Tibial nerve (tissue), 4 donors: ENCODE measurements around the gene FXYD1. TPM values are rescaled to one million over a fixed set of nuclear protein-coding genes. Genes with fewer than 3 reads are reported as not detected.
"Not testable (repeated sequence)": the region's sequence is repeated elsewhere in the genome, so short reads cannot be mapped to it uniquely, and the experiment has no call there.

Experiments used
- DNase-seq, 2 donors: peaks; one replicate each; pipeline ENCODE4 v3.0.0-alpha.2; 2019; ENCODE audit warnings: low spot score in 2 of 2
- H3K27ac ChIP-seq, 4 donors: fragments of 200-600 bp; sonication (generic) in 3 of 4; one replicate each; pipeline ENCODE4 v1.5.1; 2017 to 2019; ENCODE audit warnings: mild to moderate bottlenecking in 1 of 4
- H3K27me3 ChIP-seq, 2 donors: fragments of 200-600 bp; sonication (generic) in 1 of 2; one replicate each; pipeline versions ENCODE4 v1.5.1 to v1.6.0; 2017 to 2019
- H3K36me3 ChIP-seq, 3 donors: fragments of 200-600 bp; sonication (generic); one replicate each; pipeline ENCODE4 v1.5.1; 2018 to 2019
- H3K4me1 ChIP-seq, 4 donors: fragments of 200-600 bp; sonication (generic) in 3 of 4; one replicate each; pipeline ENCODE4 v1.5.1; 2017 to 2019
- H3K4me3 ChIP-seq, 4 donors: fragments of 200-600 bp; sonication (generic) in 3 of 4; one replicate each; pipeline ENCODE4 v1.5.1; 2017 to 2019; ENCODE audit warnings: mild to moderate bottlenecking in 1 of 4, moderate library complexity in 1 of 4
- H3K9me3 ChIP-seq, 4 donors: fragments of 200-600 bp; sonication (generic) in 3 of 4; one replicate each; pipeline ENCODE4 v1.5.1; 2017 to 2019
- CTCF ChIP-seq, 5 experiments: fragments of 200-600 bp in 3 of 5; fragments of 450-650 bp in 2 of 5; sonication (generic) in 3 of 5; IDR thresholded peaks; one replicate each; pipeline ENCODE4 v1.5.1; 2016 to 2019; ENCODE audit warnings: antibody characterized with exemption in 5 of 5, mild to moderate bottlenecking in 3 of 5, moderate library complexity in 2 of 5
- EP300 ChIP-seq, 2 donors: sonication (generic); formaldehyde crosslinking; IDR thresholded peaks; one replicate each; pipeline ENCODE4 v1.6.1; 2017; ENCODE audit warnings: antibody characterized with exemption in 2 of 2, mild to moderate bottlenecking in 1 of 2
- POLR2A ChIP-seq, 2 donors: fragments of 450-650 bp; IDR thresholded peaks; one replicate each; pipeline ENCODE4 v1.6.1; 2017; ENCODE audit warnings: antibody characterized with exemption in 2 of 2, mild to moderate bottlenecking in 2 of 2, moderate library complexity in 2 of 2
- WGBS, 2 donors: methylation state at CpG; one replicate each; pipeline ENCODE4 v1.1.5; 2018; 5-methylcytosine and 5-hydroxymethylcytosine counted together
- total RNA-seq, 4 donors: library from RNA; depleted of rRNA; stranded (reverse); fragments of >200 nt; gene quantifications; one replicate each; pipeline ENCODE4 v1.1.0, GENCODE V29; 2016

The FXYD1 gene
- total RNA-seq, 4 donors from 2014 or later: 72.9 to 193 (median 84.9) TPM

DNA sequence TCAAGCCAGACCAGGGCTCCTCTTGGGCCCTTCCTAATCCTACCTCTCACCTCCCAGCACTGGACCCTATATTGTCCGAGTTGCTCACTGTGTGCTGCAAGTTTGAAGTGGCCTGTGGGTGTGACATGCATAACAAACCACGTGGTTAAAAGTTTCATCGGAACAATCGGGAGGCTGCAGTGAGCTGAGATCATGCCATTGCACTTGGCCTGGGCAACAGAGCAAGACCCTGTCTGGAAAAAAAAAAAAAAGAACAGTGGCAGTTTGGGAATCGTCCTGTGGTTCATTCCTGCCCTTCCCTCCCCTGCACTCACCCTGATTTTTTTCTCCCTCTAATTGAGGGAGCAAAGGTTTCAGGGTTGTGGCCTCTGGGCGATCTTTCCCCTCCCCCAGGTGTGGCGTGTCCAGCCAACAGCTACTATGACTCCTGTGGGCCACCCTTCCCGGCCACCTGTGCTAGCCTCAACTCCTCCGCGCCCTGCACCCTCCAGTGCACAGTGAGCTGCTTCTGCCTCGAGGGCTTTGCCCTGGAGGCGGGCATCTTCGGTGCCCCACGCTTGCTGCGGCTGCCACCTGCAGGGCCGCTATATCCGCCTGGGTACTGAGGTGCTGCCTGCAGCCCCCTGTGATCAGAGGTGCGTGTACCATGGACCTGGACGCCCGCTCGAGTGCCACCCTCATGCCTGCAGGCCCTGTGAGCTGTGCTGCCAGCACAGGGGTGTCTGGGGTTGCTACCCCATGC lies 39.3 kb upstream of the FXYD1 start:
- peaks cover 0 to 9% (median 0%) of the 10 kb centered on the region in 4 donors for H3K4me1 ChIP-seq
- 79 to 83% methylated on average over 18 to 21 of the region's 21 CpGs for WGBS, 2 donors
- H3K36me3 ChIP-seq: no peaks in the 10 kb centered on the region
- peak overlapping the region in 2 of 4 donors; percentile 40 to 55 for H3K27ac ChIP-seq
- TF ChIP-seq POLR2A (IDR thresholded peaks at IDR 0.05) (no peak), CTCF (IDR thresholded peaks at IDR 0.05) (no peak), EP300 (IDR thresholded peaks at IDR 0.05) (no peak)
- no peaks in the 10 kb centered on the region for H3K27me3 ChIP-seq
- H3K4me3 ChIP-seq: no peak overlapping the region
- DNase-seq: no peak
- H3K9me3 ChIP-seq: no peaks in the 10 kb centered on the region

- WGBS, 2 donors: 90 to 97% methylated on average over 11 of the region's 13 CpGs
- no peak for TF ChIP-seq CTCF (IDR thresholded peaks at IDR 0.05)
- no peak for TF ChIP-seq POLR2A (IDR thresholded peaks at IDR 0.05)
- TF ChIP-seq EP300 (IDR thresholded peaks at IDR 0.05): no peak
These were observed 38.7 kb upstream of the FXYD1 start for GRCh38 chr19:35099897-35100275.

GRCh38 chr19:35100588-35101533 lies 37.8 kb upstream of the FXYD1 start:
- Histone ChIP-seq H3K36me3 (no peaks in the 10 kb centered on the region), H3K27me3 (no peaks in the 10 kb centered on the region), H3K27ac (peak overlapping the region in 3 of 4 donors; percentile 40 to 52 (median 40)), H3K4me3 (no peak overlapping the region), H3K9me3 (no peaks in the 10 kb centered on the region), H3K4me1 (peaks cover 0 to 8% (median 0%) of the 10 kb centered on the region in 4 donors)
- TF ChIP-seq EP300 (IDR thresholded peaks at IDR 0.05) (no peak), CTCF (IDR thresholded peaks at IDR 0.05) (no peak), POLR2A (IDR thresholded peaks at IDR 0.05) (no peak)
- 57 to 63% methylated on average over 12 of the region's 16 CpGs for WGBS, 2 donors
- DNase-seq: no peak

More at GRCh38 chr19:35099897-35100275, 38.7 kb upstream of the FXYD1 start:
- DNase-seq: no peak
- Histone ChIP-seq H3K4me3 (no peak overlapping the region), H3K27me3 (no peaks in the 10 kb centered on the region), H3K27ac (peak overlapping the region in 1 of 4 donors; percentile 40), H3K9me3 (no peaks in the 10 kb centered on the region), H3K36me3 (no peaks in the 10 kb centered on the region), H3K4me1 (peaks cover 0 to 9% (median 0%) of the 10 kb centered on the region in 4 donors)

DNA sequence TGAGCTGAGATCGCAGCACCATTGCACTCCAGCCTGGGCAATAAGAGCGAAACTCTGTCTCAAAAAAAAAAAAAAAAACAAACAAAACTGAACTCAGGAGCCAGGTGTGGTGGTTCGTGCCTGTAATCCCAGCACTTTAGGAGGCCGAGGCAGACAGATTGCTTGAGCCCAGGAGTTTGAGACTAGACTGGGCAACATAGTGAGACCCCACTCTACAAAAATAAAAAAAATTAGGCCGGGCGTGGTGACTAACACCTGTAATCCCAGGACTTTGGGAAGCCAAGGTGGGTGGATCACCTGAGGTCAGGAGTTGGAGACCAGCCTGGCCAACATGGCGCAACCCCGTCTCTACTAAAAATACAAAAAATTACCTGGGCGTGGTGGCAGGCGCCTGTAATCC lies 36.7 kb upstream of the FXYD1 start:
- not testable (repeated sequence) for H3K9me3 ChIP-seq, H3K27ac ChIP-seq, DNase-seq, H3K27me3 ChIP-seq, H3K4me3 ChIP-seq, H3K36me3 ChIP-seq
- 94 to 95% methylated on average over 10 of the region's 10 CpGs for WGBS, 2 donors
- H3K4me1 ChIP-seq: peaks cover 0 to 15% (median 4%) of the 10 kb centered on the region in 4 donors

DNA sequence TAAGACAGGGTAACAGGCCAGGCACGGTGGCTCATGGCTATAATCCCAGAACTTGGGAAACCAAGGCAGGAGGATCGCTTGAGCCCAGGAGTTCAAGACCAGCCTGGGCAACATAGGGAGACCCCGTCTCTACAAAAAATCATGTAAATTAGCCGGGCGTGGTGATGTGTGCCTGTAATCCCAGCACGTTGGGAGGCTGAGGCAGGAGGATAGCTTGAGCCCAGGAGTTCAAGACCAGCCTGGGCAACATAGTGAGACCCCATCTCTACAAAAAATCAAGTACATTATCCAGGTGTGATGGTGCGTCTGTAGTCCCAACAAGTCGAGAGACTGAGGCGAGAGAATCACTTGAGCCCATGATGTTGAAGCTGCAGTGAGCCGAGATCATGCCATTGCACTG lies 35.0 kb upstream of the FXYD1 start:
- not testable (repeated sequence) for H3K36me3 ChIP-seq, DNase-seq, H3K27me3 ChIP-seq, H3K9me3 ChIP-seq, H3K4me3 ChIP-seq
- H3K27ac ChIP-seq: peak overlapping the region in 2 of 4 donors; percentile 58 to 66
- peaks cover 0 to 26% (median 7%) of the 10 kb centered on the region in 4 donors for H3K4me1 ChIP-seq
- WGBS, 2 donors: 79 to 80% methylated on average over 10 of the region's 10 CpGs

DNA sequence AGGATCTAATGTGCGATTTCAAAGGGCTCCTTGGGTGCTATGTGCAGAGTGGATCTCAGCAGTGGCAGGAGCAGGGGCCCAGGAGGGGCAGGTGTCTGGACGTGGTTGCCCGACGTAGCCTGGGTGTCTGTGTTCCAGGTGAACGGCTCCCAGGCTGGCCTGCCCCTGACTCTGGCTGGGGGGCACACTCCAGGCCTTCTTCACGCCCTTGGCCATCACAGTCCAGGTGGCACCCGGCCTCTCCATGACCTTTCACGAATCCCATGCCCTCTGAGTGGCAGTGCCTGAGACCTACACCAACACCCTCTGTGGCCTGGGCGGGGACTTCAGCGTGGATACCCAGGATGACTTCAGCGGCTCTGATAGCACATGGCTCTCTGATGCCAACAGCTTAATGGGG lies 34.3 kb upstream of the FXYD1 start:
- Histone ChIP-seq H3K27me3 (no peaks in the 10 kb centered on the region), H3K4me3 (no peak overlapping the region), H3K9me3 (no peaks in the 10 kb centered on the region), H3K4me1 (peaks cover 0 to 31% (median 13%) of the 10 kb centered on the region in 4 donors), H3K36me3 (no peaks in the 10 kb centered on the region), H3K27ac (peak overlapping the region in 2 of 4 donors; percentile 56 to 66)
- no peak for DNase-seq
- no peak for TF ChIP-seq EP300 (IDR thresholded peaks at IDR 0.05)
- no peak for TF ChIP-seq CTCF (IDR thresholded peaks at IDR 0.05)
- no peak for TF ChIP-seq POLR2A (IDR thresholded peaks at IDR 0.05)
- WGBS, 2 donors: 89 to 91% methylated on average over 7 to 11 of the region's 11 CpGs
